PC-3 (cell line): ENCODE results near the gene VSIG2. TPM values are rescaled to one million over a fixed set of nuclear protein-coding genes. Genes with fewer than 3 reads are reported as not detected.

Source experiments
- ATAC-seq: fragments of 200-7000 bp; cut with Tn5 transposase; 2 replicates; pipeline ENCODE4 v1.9.1; 2020; ENCODE audit warnings: mild to moderate bottlenecking, moderate library complexity
- BruUV-seq: library from RNA; stranded (reverse); fragments of 400-500 nt; replicated peaks from 2 replicates; lab custom pipeline; 2021; lab: Mats Ljungman, UMichigan
- CTCF ChIA-PET: fragments of 300-600 bp; sonication (Branson Sonifier 250); formaldehyde crosslinking; loops from one replicate; lab custom pipeline; 2022; ENCODE audit warnings: antibody characterized with exemption; lab: Charles Lee
- POLR2A ChIA-PET: fragments of 300-600 bp; sonication (Branson Sonifier 250); formaldehyde crosslinking; loops from one replicate; lab custom pipeline; 2022; ENCODE audit warnings: antibody characterized with exemption; ENCODE audit not compliant: unreplicated experiment; lab: Charles Lee
- DNase-seq: peaks from one replicate; pipeline ENCODE4 v3.0.0-alpha.2; 2015
- H2AFZ ChIP-seq: fragments of 300-600 bp; sonication (generic); 2 replicates; pipeline ENCODE4 v1.6.0; 2016; ENCODE audit warnings: antibody characterized with exemption, low read length
- H3F3A ChIP-seq: fragments of 300-600 bp; sonication (generic); one replicate; pipeline ENCODE4 v1.6.0; 2017; ENCODE audit warnings: antibody characterized with exemption, low read length, control low read depth, mild to moderate bottlenecking; ENCODE audit not compliant: unreplicated experiment
- H3K27ac ChIP-seq: fragments of 300-600 bp; sonication (generic); 2 replicates; pipeline ENCODE4 v1.5.1; 2016; ENCODE audit warnings: mild to moderate bottlenecking, low read length
- H3K27me3 ChIP-seq: fragments of 300-600 bp; sonication (generic); 2 replicates; pipeline ENCODE4 v1.6.1; 2016; ENCODE audit warnings: low read length, mixed read lengths
- H3K36me3 ChIP-seq: fragments of 300-600 bp; sonication (generic); 2 replicates; pipeline ENCODE4 v1.6.1; 2016; ENCODE audit warnings: low read depth, mixed run types, low read length, mixed read lengths
- H3K4me1 ChIP-seq: fragments of 300-600 bp; sonication (generic); 2 replicates; pipeline ENCODE4 v1.5.1; 2016; ENCODE audit warnings: low read length; ENCODE audit not compliant: insufficient read depth
- H3K4me2 ChIP-seq: fragments of 300-600 bp; sonication (generic); 2 replicates; pipeline ENCODE4 v1.6.0; 2016; ENCODE audit warnings: low read length
- H3K4me3 ChIP-seq: fragments of 300-600 bp; sonication (generic); 2 replicates; pipeline ENCODE4 v1.5.1; 2016; ENCODE audit warnings: mild to moderate bottlenecking, low read length, mixed read lengths
- H3K79me2 ChIP-seq: fragments of 300-600 bp; sonication (generic); 2 replicates; pipeline ENCODE4 v1.6.1; 2017; ENCODE audit warnings: low read length, mixed read lengths
- H3K9ac ChIP-seq: fragments of 300-600 bp; sonication (generic); 2 replicates; pipeline ENCODE4 v1.6.0; 2016; ENCODE audit warnings: mild to moderate bottlenecking, low read length
- H3K9me2 ChIP-seq: fragments of 300-600 bp; sonication (generic); replicated peaks from 2 replicates; pipeline ENCODE4 v1.6.1; 2016; ENCODE audit warnings: mixed run types, low read length, mixed read lengths
- H3K9me3 ChIP-seq: fragments of 300-600 bp; sonication (generic); 2 replicates; pipeline ENCODE4 v1.6.1; 2016; ENCODE audit warnings: low read length, mixed read lengths
- H4K20me1 ChIP-seq: fragments of 300-600 bp; sonication (generic); 2 replicates; pipeline ENCODE4 v1.6.1; 2016; ENCODE audit warnings: low read length, mixed read lengths
- EZH2 ChIP-seq: fragments of 300-600 bp; sonication (generic); IDR thresholded peaks from one replicate; pipeline ENCODE4 v1.6.1; 2017; ENCODE audit warnings: antibody characterized with exemption, mild to moderate bottlenecking, low read length; ENCODE audit not compliant: unreplicated experiment
- EZH2phosphoT487 ChIP-seq: fragments of 300-600 bp; sonication (generic); IDR thresholded peaks from 2 replicates; pipeline ENCODE4 v1.6.1; 2018; ENCODE audit warnings: mild to moderate bottlenecking, antibody characterized with exemption, low read length, borderline replicate concordance
- intact Hi-C: fragments of 100-400 bp; cut with micrococcal nuclease; formaldehyde crosslinking; loops from 2 replicates; pipeline ENCODE4 v1.9.0; 2023
- total RNA-seq: library from RNA; depleted of rRNA; stranded (reverse); fragments of >200 nt; gene quantifications from 2 replicates; pipeline ENCODE4 v1.2.3, GENCODE V29; 2014
- TF ChIP-seq, protein P1 (sequence below): fragments of 300-600 bp; sonication (generic); conservative IDR thresholded peaks from 2 replicates; pipeline ENCODE4 v1.5.1; 2017; ENCODE audit warnings: antibody characterized with exemption, low read depth, mild to moderate bottlenecking, low read length

The VSIG2 gene
- total RNA-seq, 1 experiment from 2014 or later, result not detected

DNA sequence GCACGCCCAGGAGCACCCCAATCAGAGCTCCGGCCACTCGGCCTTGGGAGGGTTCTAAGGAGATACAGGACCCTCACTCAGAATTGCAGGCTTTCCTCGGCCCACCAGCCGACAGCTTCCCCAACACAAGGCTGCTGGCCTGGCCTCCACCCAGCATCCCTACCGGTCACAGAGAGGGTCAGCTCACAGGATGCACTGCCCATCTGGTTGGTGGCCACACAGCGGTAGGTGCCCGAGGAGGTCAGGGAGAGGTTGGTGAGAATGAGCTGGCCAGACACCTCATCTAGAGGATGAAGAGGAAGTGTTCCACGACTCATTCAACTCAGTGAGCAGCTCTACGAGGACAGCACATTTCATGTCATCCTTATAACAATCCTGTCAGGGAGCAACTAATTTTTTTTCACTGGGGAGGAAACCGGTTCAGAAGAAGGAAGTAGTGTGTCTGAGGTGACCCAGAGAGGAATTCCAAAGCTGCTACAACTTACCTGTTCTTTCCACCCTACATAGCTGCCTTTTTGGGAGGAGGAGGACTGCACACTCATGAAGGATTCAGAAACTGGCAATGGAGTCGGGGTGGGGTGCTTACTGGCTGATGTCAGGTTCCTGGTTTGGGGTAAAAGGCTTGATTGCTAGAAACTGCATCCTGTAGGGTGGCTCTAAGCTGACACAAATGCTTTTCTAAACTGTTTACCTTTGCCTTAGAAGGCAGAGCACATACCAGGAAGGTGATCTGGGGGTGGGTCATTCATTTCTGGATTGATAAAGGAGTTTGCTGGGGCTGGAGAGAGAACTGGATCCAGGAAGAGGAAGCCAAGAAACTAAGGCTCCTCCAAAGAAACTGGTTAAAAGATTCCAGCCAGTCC, 3.3 kb downstream of the VSIG2 start:
- Histone ChIP-seq H3K4me3 (peak overlapping the region; percentile 4; the same call in 1 of the 2 replicates), H3K27me3 (no peaks in the 10 kb centered on the region), H3K9ac (no peak overlapping the region), H3K27ac (peak overlapping the region; percentile 58), H3K4me2 (peak overlapping the region; percentile 50), H3K9me3 (no peaks in the 10 kb centered on the region), H3K79me2 (no peaks in the 10 kb centered on the region), H2AFZ (peak overlapping the region; percentile 17), H3F3A (no peaks in the 10 kb centered on the region), H4K20me1 (no peaks in the 10 kb centered on the region), H3K9me2 (no peaks in the 10 kb centered on the region), H3K36me3 (no peaks in the 10 kb centered on the region), H3K4me1 (peaks cover 48% of the 10 kb centered on the region)
- DNase-seq, result peak; percentile 75
- ATAC-seq, result peak; percentile 39
- no TSS peak for BruUV-seq
- ChIA-PET POLR2A (no interaction called here), CTCF (interaction anchor here (0.7 to 1.3 kb wide), 2 partner anchors 14 to 15 kb away, joined by 3 to 13 read pairs; no protein-coding TSS in a partner anchor)
- no peak for TF ChIP-seq EZH2
- TF ChIP-seq EZH2phosphoT487, result no peak
- TF ChIP-seq, protein P1, sequence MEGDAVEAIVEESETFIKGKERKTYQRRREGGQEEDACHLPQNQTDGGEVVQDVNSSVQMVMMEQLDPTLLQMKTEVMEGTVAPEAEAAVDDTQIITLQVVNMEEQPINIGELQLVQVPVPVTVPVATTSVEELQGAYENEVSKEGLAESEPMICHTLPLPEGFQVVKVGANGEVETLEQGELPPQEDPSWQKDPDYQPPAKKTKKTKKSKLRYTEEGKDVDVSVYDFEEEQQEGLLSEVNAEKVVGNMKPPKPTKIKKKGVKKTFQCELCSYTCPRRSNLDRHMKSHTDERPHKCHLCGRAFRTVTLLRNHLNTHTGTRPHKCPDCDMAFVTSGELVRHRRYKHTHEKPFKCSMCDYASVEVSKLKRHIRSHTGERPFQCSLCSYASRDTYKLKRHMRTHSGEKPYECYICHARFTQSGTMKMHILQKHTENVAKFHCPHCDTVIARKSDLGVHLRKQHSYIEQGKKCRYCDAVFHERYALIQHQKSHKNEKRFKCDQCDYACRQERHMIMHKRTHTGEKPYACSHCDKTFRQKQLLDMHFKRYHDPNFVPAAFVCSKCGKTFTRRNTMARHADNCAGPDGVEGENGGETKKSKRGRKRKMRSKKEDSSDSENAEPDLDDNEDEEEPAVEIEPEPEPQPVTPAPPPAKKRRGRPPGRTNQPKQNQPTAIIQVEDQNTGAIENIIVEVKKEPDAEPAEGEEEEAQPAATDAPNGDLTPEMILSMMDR, result no peak
- intact Hi-C loops, result loop anchor here (10.0 kb wide), 1 partner anchor 46 kb away; no protein-coding TSS in a partner anchor

GRCh38 chr11:124748100-124748418, 4.0 kb downstream of the VSIG2 start:
- Histone ChIP-seq H3K4me2 (0 out of 2 replicates have a peak overlapping the region, but pooled peaks have one; percentile 50), H3K79me2 (no peaks in the 10 kb centered on the region), H3K9me3 (no peaks in the 10 kb centered on the region), H3K4me3 (no peak overlapping the region), H2AFZ (no peak overlapping the region), H4K20me1 (no peaks in the 10 kb centered on the region), H3F3A (no peaks in the 10 kb centered on the region), H3K4me1 (peaks cover 42% of the 10 kb centered on the region), H3K9ac (no peak overlapping the region), H3K27me3 (no peaks in the 10 kb centered on the region), H3K27ac (peak overlapping the region; percentile 58; the same call in 1 of the 2 replicates), H3K36me3 (no peaks in the 10 kb centered on the region), H3K9me2 (no peaks in the 10 kb centered on the region)
- intact Hi-C loops, result loop anchor here (10.0 kb wide), 1 partner anchor 47 kb away; no protein-coding TSS in a partner anchor
- BruUV-seq, result no TSS peak
- TF ChIP-seq EZH2phosphoT487 (no peak), EZH2 (no peak)
- TF ChIP-seq, protein P1, result no peak
- DNase-seq (no peak), ATAC-seq (no peak)
- POLR2A ChIA-PET, result no interaction called here
- CTCF ChIA-PET, result interaction anchor here (1.3 kb wide), 1 partner anchor 16 kb away, joined by 13 read pairs; no protein-coding TSS in a partner anchor
